Thoracic aorta (tissue), 2 donors: ENCODE data around the gene CWC25. TPM values are rescaled to one million over a fixed set of nuclear protein-coding genes. Genes with fewer than 3 reads are reported as not detected.
A peak's percentile ranks its signal among the peaks of the same experiment; 100 is the strongest.

Experiments
- ATAC-seq: fragments of 150-250 bp; one replicate; pipeline ENCODE4 v1.8.0; 2017; ENCODE audit warnings: low read depth; ENCODE audit not compliant: insufficient number of reproducible peaks, low FRiP score
- DNase-seq: peaks from one replicate; pipeline ENCODE4 v3.0.0-alpha.2; 2020; ENCODE audit warnings: low spot score
- H3K27ac ChIP-seq, 2 donors: fragments of 200-600 bp; sonication (generic); 1 replicate in 1 of 2; 2 replicates in 1 of 2; pipeline ENCODE4 v1.5.1; 2016; ENCODE audit warnings: mild to moderate bottlenecking in 2 of 2, moderate library complexity in 2 of 2
- H3K27me3 ChIP-seq: fragments of 200-600 bp; sonication (generic); replicated peaks from 2 replicates; pipeline ENCODE4 v1.6.0; 2016; ENCODE audit warnings: mild to moderate bottlenecking; ENCODE audit not compliant: insufficient read depth
- H3K36me3 ChIP-seq: fragments of 200-600 bp; sonication (generic); one replicate; pipeline ENCODE4 v1.5.1; 2016
- H3K4me1 ChIP-seq, 2 donors: fragments of 200-600 bp; sonication (generic); 1 replicate in 1 of 2; 2 replicates in 1 of 2; pipeline versions ENCODE4 v1.5.1 to v1.6.0; 2016; ENCODE audit warnings: low read depth in 2 of 2, mild to moderate bottlenecking in 1 of 2; ENCODE audit not compliant: control insufficient read depth in 1 of 2
- H3K4me3 ChIP-seq: fragments of 200-600 bp; sonication (generic); 2 replicates; pipeline ENCODE4 v1.5.1; 2016; ENCODE audit warnings: mild to moderate bottlenecking
- H3K9me3 ChIP-seq: fragments of 200-600 bp; sonication (generic); 2 replicates; pipeline ENCODE4 v1.5.1; 2016
- CTCF ChIP-seq: fragments of 200-600 bp; sonication (generic); IDR thresholded peaks from one replicate; pipeline ENCODE4 v1.5.1; 2019; ENCODE audit warnings: antibody characterized with exemption
- total RNA-seq, 2 donors: library from RNA; depleted of rRNA; stranded (reverse); fragments of >200 nt; gene quantifications; one replicate each; pipeline versions ENCODE4 v1.1.0 to v1.2.3, GENCODE V29; 2016

CWC25 gene
- total RNA-seq, 2 donors from 2014 or later = 28.0 to 29.1 TPM

- H3K36me3 ChIP-seq = peaks cover 75% of the 10 kb centered on the region
- DNase-seq (no peak), ATAC-seq (no peak)
- TF ChIP-seq CTCF = no peak
- H3K27me3 ChIP-seq = no peaks in the 10 kb centered on the region
- H3K9me3 ChIP-seq = no peaks in the 10 kb centered on the region
- H3K4me1 ChIP-seq = no peaks in the 10 kb centered on the region
- H3K27ac ChIP-seq = no peak overlapping the region
- no peak overlapping the region for H3K4me3 ChIP-seq
Observed at GRCh38 chr17:38762231-38762630, 62.9 kb downstream of the CWC25 start.

- no peak for DNase-seq
- peaks cover 72% of the 10 kb centered on the region for H3K36me3 ChIP-seq
- no peak for TF ChIP-seq CTCF
Observed at GRCh38 chr17:38761612-38762011, 63.5 kb downstream of the CWC25 start.

GRCh38 chr17:38753071-38753506, 72.0 kb downstream of the CWC25 start:
- Histone ChIP-seq H3K27ac (peak overlapping the region; percentile 82 to 92), H3K4me3 (peak overlapping the region; percentile 92), H3K36me3 (peaks cover 19% of the 10 kb centered on the region), H3K9me3 (no peaks in the 10 kb centered on the region), H3K4me1 (peaks cover 17 to 36% of the 10 kb centered on the region in 2 donors), H3K27me3 (no peaks in the 10 kb centered on the region)
- ATAC-seq = no peak
- TF ChIP-seq CTCF = no peak
- DNase-seq = no peak

More at GRCh38 chr17:38761612-38762011, 63.5 kb downstream of the CWC25 start:
- no peak overlapping the region for H3K27ac ChIP-seq
- H3K27me3 ChIP-seq = no peaks in the 10 kb centered on the region
- ATAC-seq = no peak
- no peaks in the 10 kb centered on the region for H3K9me3 ChIP-seq
- H3K4me3 ChIP-seq = no peak overlapping the region
- H3K4me1 ChIP-seq = no peaks in the 10 kb centered on the region

GRCh38 chr17:38752308-38753070, 72.6 kb downstream of the CWC25 start, which contains the start of gene PSMB3:
Gene PSMB3 (plus strand): TSS chr17:38752741. CDS start chr17:38752827, 86 bp downstream.
- Histone ChIP-seq H3K4me3 (peak within 1 kb of the TSS; percentile 92), H3K36me3 (peaks cover 13% of the 10 kb centered on the region), H3K4me1 (peaks cover 17 to 36% of the 10 kb centered on the region in 2 donors), H3K27me3 (no peaks in the 10 kb centered on the region), H3K9me3 (no peaks in the 10 kb centered on the region), H3K27ac (peak within 1 kb of the TSS; percentile 85 to 92)
- ATAC-seq = peak; percentile 92
- no peak for TF ChIP-seq CTCF
- DNase-seq = peak; percentile 96

- Histone ChIP-seq H3K36me3 (peaks cover 8% of the 10 kb centered on the region), H3K9me3 (no peaks in the 10 kb centered on the region), H3K27me3 (no peaks in the 10 kb centered on the region), H3K4me3 (peak overlapping the region; percentile 92), H3K4me1 (peaks cover 22 to 39% of the 10 kb centered on the region in 2 donors), H3K27ac (peak overlapping the region; percentile 85 to 88)
- DNase-seq = no peak
- peak; percentile 50 for ATAC-seq
- no peak for TF ChIP-seq CTCF
Observed at GRCh38 chr17:38751808-38752307, 73.3 kb downstream of the CWC25 start.
